Left lung (tissue), 10 donors: Measurements from ENCODE around the gene PDCD11. TPM values are rescaled to one million over a fixed set of nuclear protein-coding genes. Genes with fewer than 3 reads are reported as not detected.

Experiments used
- ATAC-seq: fragments of 200-7000 bp; cut with Tn5 transposase; one replicate; pipeline ENCODE4 v1.9.1; 2020; ENCODE audit warnings: moderate library complexity
- DNase-seq, 4 donors: peaks; one replicate each; pipeline ENCODE4 v3.0.0-alpha.2; 2013 to 2020
- H3K27ac ChIP-seq, 2 donors: fragments of 200-600 bp; sonication (generic) in 1 of 2; one replicate each; pipeline versions ENCODE4 v1.5.0 to v1.8.0; 2020 to 2021
- H3K27me3 ChIP-seq, 2 donors: fragments of 200-600 bp; sonication (generic) in 1 of 2; one replicate each; pipeline versions ENCODE4 v1.5.0 to v1.8.0; 2020 to 2021
- H3K36me3 ChIP-seq, 2 donors: fragments of 200-600 bp; sonication (generic) in 1 of 2; one replicate each; pipeline versions ENCODE4 v1.5.0 to v1.8.0; 2020 to 2021
- H3K4me1 ChIP-seq, 2 donors: fragments of 200-600 bp; one replicate each; pipeline ENCODE4 v1.8.0; 2021
- H3K4me3 ChIP-seq, 2 donors: fragments of 200-600 bp; sonication (generic) in 1 of 2; one replicate each; pipeline versions ENCODE4 v1.5.0 to v1.8.0; 2020 to 2021; ENCODE audit warnings: mild to moderate bottlenecking in 1 of 2
- H3K9me3 ChIP-seq, 2 donors: fragments of 200-600 bp; sonication (generic) in 1 of 2; one replicate each; pipeline versions ENCODE4 v1.5.0 to v1.8.0; 2020 to 2021
- intact Hi-C, 2 donors: fragments of 100-400 bp; cut with DNase I; formaldehyde crosslinking; loops; one replicate each; pipeline versions ENCODE4 v1.11.2 to v1.14.2; 2022
- polyA plus RNA-seq, 6 donors: library from polyadenylated mRNA; unstranded; fragments of 120-200 nt; gene quantifications; one replicate each; pipeline ENCODE4 v1.2.1, GENCODE V29; 2013; ENCODE audit not compliant: insufficient read length in 6 of 6
- total RNA-seq, 2 donors: library from RNA; stranded (reverse); fragmentation: NEBNext Ultra II Directional; extraction: Animal tissue kit (Norgen Biotek cat#: 25700); gene quantifications; one replicate each; pipeline ENCODE4 v1.2.1, GENCODE V29; 2021
- TF ChIP-seq, protein P1 (sequence below), 2 donors: fragments of 200-600 bp; sonication (generic) in 1 of 2; IDR thresholded peaks; one replicate each; pipeline versions ENCODE4 v1.5.0 to v1.8.0; 2021; ENCODE audit warnings: antibody characterized with exemption in 2 of 2
- donor health status: DM: no; HTN: yes; CAD: no.
- donor health status: DM: no; HTN: no; CAD: no.

Gene PDCD11
- total and polyA plus RNA-seq, 8 donors: 20.1 to 42.4 (median 39.0) TPM

DNA sequence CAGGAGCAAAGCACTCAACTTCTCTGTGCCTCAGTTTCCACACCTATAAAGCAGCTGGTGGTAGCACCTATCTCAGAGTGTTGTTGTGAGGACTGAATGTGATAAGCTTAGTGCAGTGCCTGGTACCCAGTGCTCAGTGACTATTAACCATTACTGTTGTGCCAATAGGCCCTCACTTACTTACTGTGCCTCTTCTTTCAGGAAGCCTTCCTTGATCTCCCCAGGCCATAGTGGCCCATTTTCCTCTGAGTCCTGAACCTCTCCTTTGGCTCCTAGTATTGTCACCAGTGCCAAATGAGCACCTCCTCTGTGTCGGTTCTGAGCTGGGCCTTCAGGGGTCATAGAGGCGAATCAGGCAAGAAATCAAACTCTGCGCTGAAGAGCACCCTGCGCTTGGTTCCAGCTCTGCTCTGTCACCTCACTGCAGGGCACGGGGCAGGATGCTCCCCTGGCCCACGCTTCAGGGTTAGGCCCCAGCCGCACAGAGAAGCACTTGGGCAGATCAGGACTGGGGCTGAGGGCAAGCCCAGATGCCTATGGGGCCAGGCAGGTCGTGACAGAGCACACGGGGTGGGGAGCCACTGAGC lies 59.7 kb downstream of the PDCD11 start:
- H3K9me3 ChIP-seq: no peaks in the 10 kb centered on the region
- ATAC-seq (no peak), DNase-seq (peak in 1 of 4 donors; percentile 39)
- H3K4me1 ChIP-seq: peaks cover 5 to 16% of the 10 kb centered on the region in 2 donors
- peaks cover 0 to 15% of the 10 kb centered on the region in 2 donors for H3K27me3 ChIP-seq
- no peak overlapping the region for H3K27ac ChIP-seq
- intact Hi-C loops: no loop called here
- H3K4me3 ChIP-seq: no peak overlapping the region
- H3K36me3 ChIP-seq: no peaks in the 10 kb centered on the region
- TF ChIP-seq, protein P1, sequence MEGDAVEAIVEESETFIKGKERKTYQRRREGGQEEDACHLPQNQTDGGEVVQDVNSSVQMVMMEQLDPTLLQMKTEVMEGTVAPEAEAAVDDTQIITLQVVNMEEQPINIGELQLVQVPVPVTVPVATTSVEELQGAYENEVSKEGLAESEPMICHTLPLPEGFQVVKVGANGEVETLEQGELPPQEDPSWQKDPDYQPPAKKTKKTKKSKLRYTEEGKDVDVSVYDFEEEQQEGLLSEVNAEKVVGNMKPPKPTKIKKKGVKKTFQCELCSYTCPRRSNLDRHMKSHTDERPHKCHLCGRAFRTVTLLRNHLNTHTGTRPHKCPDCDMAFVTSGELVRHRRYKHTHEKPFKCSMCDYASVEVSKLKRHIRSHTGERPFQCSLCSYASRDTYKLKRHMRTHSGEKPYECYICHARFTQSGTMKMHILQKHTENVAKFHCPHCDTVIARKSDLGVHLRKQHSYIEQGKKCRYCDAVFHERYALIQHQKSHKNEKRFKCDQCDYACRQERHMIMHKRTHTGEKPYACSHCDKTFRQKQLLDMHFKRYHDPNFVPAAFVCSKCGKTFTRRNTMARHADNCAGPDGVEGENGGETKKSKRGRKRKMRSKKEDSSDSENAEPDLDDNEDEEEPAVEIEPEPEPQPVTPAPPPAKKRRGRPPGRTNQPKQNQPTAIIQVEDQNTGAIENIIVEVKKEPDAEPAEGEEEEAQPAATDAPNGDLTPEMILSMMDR (IDR thresholded peaks at IDR 0.05): no peak

DNA sequence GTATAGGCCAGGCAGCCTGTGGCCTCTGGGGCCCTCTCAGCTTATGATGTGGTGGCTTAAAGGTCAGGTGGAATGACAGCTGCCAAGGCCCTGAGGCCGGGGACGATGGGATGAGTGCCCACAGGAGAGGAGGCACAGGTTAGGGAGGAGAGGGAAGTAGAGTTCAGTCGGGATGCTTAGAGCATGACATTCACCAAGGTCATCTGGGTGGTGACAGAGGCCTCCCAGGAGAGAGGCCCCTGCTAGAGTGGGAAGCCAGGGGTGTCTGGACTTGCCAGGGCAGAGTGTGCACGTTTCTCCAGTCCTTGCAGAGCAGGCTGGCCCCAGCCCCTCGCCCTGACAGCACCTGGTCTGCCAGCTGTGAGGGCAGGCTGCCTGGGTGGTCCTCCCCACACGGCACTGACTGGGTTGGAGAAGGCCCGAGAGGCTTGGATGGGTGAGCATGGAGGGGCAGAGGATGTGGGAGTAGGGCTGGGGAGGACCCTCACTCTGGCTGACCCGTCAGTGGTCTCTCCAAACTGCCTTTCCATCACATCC lies 60.8 kb downstream of the PDCD11 start:
- ATAC-seq: no peak
- peak in 1 of 4 donors; percentile 64 for DNase-seq
- H3K36me3 ChIP-seq: no peaks in the 10 kb centered on the region
- H3K27me3 ChIP-seq: peaks cover 0 to 7% of the 10 kb centered on the region in 2 donors
- no peak overlapping the region for H3K27ac ChIP-seq
- H3K9me3 ChIP-seq: no peaks in the 10 kb centered on the region
- peaks cover 5 to 9% of the 10 kb centered on the region in 2 donors for H3K4me1 ChIP-seq
- TF ChIP-seq, protein P1 (IDR thresholded peaks at IDR 0.05): no peak
- intact Hi-C loops: no loop called here
- no peak overlapping the region for H3K4me3 ChIP-seq

DNA sequence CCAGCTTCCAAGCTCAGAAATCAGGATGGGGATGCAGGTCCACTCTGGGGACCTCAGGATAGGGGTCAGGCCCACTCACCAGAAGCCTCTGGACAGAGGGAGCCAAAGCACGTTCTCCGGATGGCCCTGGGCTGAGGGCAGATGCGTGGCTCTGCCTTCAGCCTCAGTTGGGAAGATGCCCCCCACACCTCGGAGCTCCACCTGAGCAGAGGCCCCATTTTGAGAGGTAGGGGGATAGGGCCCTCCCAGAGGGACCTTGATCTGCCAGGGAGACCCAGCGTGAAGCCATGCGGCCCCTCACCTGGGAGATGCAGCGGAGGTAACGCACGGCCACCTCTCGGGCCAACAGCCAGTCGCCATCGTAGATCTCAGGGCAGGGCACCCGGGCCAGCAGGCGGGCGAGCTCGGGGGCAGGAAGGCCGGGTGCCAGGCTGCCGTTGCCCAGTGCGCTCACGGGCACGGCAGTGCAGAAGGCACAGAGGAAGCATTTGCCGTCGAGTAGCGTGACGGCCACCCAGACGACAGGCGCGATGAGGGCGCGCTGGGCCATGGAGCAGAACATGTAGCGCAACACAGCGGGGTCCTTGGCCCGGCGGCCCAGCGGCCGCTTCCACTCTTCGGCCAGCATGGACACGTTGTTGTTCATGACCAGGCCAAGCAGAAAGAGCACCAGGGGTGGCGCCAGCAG lies 61.6 kb downstream of the PDCD11 start:
- H3K4me3 ChIP-seq: no peak overlapping the region
- DNase-seq: peak in 1 of 4 donors; percentile 72
- no peak for ATAC-seq
- H3K27me3 ChIP-seq: no peaks in the 10 kb centered on the region
- H3K36me3 ChIP-seq: no peaks in the 10 kb centered on the region
- no peak overlapping the region for H3K27ac ChIP-seq
- intact Hi-C loops: no loop called here
- TF ChIP-seq, protein P1 (IDR thresholded peaks at IDR 0.05): no peak
- H3K9me3 ChIP-seq: no peaks in the 10 kb centered on the region
- H3K4me1 ChIP-seq: peaks cover 0 to 1% of the 10 kb centered on the region in 2 donors

DNA sequence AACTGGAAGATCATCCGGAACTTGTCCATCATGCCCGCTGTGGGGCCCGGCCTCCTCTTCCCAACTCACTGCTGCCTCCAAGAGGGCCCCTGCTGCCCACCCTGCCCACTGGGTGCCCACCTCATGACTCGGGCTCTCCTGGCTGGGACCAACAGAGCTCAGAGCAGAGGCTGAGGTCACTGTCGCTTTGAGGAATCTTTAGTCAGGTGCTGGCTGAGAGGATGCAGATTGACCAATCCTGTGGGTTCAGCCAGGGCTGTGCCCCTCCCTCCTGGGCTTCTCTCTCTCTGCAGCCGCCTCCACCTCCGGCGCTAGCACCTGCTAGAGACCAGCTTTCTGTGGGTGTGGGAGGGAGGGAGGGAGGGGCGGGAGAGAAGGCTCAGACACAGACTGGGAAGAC lies 62.3 kb downstream of the PDCD11 start, which contains the start of gene CALHM1:
TSS of gene CALHM1 (minus strand) at position 181 of the 400 bp plus-strand sequence. CDS start at position 32, 149 bp downstream.
- TF ChIP-seq, protein P1 (IDR thresholded peaks at IDR 0.05): no peak
- ATAC-seq (no peak), DNase-seq (peak in 1 of 4 donors; percentile 57)
- H3K4me1 ChIP-seq: no peaks in the 10 kb centered on the region
- no peaks in the 10 kb centered on the region for H3K36me3 ChIP-seq
- no peak within 1 kb of the TSS for H3K4me3 ChIP-seq
- no peaks in the 10 kb centered on the region for H3K27me3 ChIP-seq
- H3K27ac ChIP-seq: no peak within 1 kb of the TSS
- intact Hi-C loops: no loop called here
- no peaks in the 10 kb centered on the region for H3K9me3 ChIP-seq

DNA sequence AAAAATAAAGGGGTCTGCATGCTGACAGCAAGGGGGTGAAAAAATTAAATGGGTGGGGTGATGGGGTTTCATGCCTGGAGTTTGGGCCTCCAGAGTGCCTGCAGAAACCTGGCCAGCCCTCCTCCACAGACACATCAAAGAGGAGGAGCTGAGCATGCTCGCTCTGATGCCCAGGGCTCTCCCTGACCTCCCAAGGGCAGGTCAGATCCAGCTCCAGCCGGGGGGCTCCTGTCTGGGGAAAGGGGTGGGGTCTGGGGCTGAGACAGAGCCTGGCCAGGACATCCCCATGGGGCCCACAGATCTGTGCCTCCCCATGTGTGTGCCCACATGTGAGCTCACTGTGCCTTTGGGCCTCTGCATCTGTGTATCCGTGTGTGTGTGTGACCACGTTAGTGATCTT lies 63.2 kb downstream of the PDCD11 start:
- Histone ChIP-seq H3K27me3 (no peaks in the 10 kb centered on the region), H3K4me1 (no peaks in the 10 kb centered on the region), H3K4me3 (no peak overlapping the region), H3K36me3 (no peaks in the 10 kb centered on the region), H3K9me3 (no peaks in the 10 kb centered on the region), H3K27ac (no peak overlapping the region)
- TF ChIP-seq, protein P1 (IDR thresholded peaks at IDR 0.05): no peak
- intact Hi-C loops: no loop called here
- DNase-seq: peak in 1 of 4 donors; percentile 49
- ATAC-seq: no peak
